ENCODE data around the gene CTBS. TPM values are rescaled to one million over a fixed set of nuclear protein-coding genes. Genes with fewer than 3 reads are reported as not detected.
"Not testable (repeated sequence)": the region's sequence is repeated elsewhere in the genome, so short reads cannot be mapped to it uniquely, and the experiment has no call there.

CTBS gene
- total RNA-seq, 1 donor from 2014 or later = 6.0 TPM

DNA sequence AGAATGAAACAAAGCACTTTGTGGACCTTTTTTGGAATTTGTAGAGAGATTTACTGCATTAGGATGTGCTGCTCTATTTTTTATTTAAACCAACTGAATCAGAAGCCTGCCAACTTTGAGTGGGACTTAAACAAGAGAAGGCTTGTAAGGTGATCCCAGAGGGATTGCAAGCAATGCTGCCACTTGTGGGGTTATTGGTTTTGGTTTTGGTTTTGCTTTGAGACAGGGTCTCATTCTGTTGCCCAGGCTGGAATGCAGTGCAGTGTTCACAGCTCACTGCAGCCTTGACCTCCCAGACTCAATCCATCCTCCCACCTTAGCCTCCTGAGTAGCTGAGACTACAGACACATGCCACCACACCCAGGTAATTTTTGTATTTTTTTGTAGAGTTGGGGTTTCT lies 35.6 kb downstream of the CTBS start:
- intact Hi-C loops (cut with DNase I) = no loop called here
- ATAC-seq (no peak), DNase-seq (ENCODE audit: missing footprints) (no peak)

GRCh38 chr1:84525779-84526178 lies 48.5 kb downstream of the CTBS start:
- ATAC-seq (no peak), DNase-seq (ENCODE audit: missing footprints) (no peak)
- intact Hi-C loops (cut with DNase I) = no loop called here

DNA sequence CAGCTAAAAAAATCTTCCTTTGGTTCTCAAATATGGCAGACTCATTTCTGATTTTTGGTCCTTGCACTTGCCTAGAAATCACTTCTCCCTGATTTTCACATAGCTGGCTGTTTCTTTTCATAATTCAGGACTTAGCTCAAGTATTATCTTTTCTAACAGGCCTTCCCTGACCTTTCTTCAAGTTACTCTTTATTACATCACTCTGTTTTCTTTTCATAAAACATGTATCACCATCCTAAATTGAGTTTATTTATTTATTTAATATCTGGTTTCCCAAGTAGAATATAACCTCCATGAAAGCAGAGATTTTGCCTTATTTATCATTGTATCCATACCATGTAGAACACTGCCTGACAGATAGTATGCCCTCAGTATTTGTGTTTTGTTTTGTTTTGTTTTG lies 49.6 kb downstream of the CTBS start:
- intact Hi-C loops (cut with DNase I) = no loop called here
- DNase-seq (ENCODE audit: missing footprints) (no peak), ATAC-seq (no peak)

- intact Hi-C loops (cut with DNase I) = no loop called here
- ATAC-seq (no peak), DNase-seq (ENCODE audit: missing footprints) (no peak)
These were observed 63.6 kb downstream of the CTBS start for GRCh38 chr1:84510668-84511067.

DNA sequence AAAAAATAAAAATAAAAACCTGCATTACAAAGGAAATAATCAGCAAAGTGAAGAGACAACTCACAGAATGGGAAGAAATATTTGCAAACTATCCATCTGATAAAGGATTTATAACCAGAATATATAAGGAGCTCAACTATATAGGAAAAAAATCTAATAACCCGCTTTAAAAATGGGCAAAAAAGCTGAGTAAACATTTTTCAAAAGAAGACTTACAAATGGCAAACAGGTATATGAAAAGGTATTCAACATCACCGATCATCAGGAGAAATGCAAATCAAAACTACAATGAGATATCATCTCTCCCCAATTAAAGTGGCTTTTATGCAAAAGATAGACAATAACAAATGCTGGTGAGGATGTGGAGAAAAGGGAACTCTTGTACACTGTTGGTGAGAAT lies 64.1 kb downstream of the CTBS start:
- DNase-seq (ENCODE audit: missing footprints) (no peak), ATAC-seq (no peak)
- intact Hi-C loops (cut with DNase I) = no loop called here

DNA sequence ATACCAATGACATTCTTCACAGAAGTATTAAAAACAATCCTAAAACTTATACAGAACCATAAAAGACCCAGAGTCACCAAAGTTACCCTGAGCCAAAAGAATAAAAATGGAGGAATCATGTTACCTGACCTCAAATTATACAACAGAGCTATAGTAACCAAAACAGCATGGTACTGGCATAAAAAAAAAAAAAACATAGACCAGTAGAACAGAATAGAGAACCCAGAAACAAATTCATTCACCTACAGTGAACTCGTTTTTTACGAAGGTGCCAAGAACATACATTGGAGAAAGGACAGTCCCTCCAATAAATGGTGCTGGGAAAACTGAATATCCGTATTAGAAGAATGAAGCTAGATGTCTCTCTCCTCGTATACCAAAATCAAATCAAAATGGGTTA lies 65.2 kb downstream of the CTBS start:
- DNase-seq (ENCODE audit: missing footprints) = no peak
- intact Hi-C loops (cut with DNase I) = loop anchor here (2.0 to 10.0 kb wide), 2 partner anchors 106 to 210 kb away; no protein-coding TSS in a partner anchor
- ATAC-seq = no peak

DNA sequence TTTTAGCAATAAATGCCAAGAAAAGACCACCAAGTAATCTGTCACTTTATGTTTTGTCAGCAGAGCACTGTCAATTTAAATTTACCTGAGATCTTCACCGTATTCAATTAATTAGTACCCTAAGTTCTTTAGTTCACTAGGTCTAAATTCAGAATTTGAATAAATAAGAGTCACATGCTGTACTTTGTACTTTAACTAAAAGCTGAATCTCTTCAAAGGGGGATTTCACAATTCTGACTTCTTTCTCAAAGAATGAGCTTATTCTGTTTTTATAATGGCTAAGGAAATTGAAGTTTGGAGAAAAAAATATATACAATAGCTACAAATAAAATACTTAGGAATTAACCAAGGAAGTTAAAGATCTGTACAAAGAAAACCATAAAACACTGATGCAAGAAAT lies 65.7 kb downstream of the CTBS start:
- ATAC-seq (no peak), DNase-seq (ENCODE audit: missing footprints) (no peak)
- intact Hi-C loops (cut with DNase I) = loop anchor here (2.0 to 10.0 kb wide), 2 partner anchors 106 to 210 kb away; no protein-coding TSS in a partner anchor

DNA sequence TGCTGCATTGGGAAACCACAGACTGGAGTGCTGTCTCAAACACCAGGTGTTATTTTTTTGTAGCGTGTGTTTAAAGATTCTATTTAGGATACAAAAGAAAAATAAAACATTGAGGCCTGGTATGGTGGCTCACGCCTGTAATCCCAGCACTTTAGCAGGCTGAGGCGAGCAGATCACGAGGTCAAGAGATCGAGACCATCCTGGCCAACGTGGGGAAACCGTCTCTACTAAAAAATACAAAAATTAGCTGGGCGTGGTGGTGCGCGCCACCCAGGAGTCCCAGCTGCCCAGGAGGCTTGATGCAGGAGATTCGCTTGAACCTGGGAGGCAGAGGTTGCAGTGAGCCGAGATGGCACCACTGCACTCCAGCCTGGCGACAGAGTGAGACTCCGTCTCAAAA lies 66.4 kb downstream of the CTBS start:
- DNase-seq (ENCODE audit: missing footprints); ATAC-seq: not testable (repeated sequence)
- intact Hi-C loops (cut with DNase I) = loop anchor here (2.0 to 10.0 kb wide), 4 partner anchors 65 to 209 kb away; partner anchors contain the start of gene SSX2IP

- intact Hi-C loops (cut with DNase I) = loop anchor here (1.0 to 10.0 kb wide), 4 partner anchors 28 to 184 kb away; partner anchors contain the start of genes RPF1 and SSX2IP
These were observed 67.3 kb downstream of the CTBS start for GRCh38 chr1:84506729-84507453.

DNA sequence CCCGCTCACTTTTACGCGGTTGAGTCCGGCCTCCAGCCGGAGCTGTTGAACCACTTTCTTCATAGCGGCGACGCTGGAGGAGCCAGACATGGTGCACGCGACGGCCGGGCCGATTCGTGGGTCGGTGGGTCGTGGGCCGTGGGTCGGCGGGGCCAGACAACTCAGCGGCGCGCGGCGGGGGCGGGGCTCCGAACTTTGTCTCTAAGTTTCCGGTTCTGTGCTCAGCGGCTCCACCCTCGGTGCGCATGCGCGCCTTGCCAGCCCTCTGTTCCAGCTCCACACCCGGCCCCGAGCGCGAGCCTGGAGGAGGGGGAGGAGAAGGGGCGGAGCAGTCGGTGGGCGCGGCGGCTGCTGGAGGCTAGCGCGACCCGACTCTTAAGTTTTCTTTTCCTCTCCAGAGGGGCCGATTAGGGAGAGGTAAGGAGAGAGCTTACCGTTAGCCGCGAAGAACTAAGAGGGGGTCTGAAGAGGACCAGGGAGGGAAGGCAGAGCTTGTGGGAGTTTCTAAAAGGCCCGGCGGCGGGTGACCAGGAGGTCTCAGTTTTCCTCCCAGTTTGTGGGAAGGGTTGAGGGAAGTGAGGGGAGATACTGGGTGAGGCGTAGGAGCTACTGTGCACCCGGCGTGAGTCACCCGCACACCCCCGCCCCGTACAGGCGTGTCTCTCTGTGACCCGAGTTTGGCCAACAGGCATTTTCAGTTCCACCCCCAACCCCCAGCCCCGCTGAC lies 68.1 kb downstream of the CTBS start, which contains the start of the genes GNG5 and SPATA1:
GNG5 (minus strand) TSS at position 580 of the 727 bp plus-strand sequence; CDS start at position 90, 490 bp downstream.
SPATA1 (plus strand) TSS at position 385 of the 727 bp plus-strand sequence. CDS start 9,974 bp downstream, outside the sequence.
- peak; percentile 98 for ATAC-seq
- intact Hi-C loops (cut with DNase I) = loop anchor here (1.0 to 10.0 kb wide), 4 partner anchors 27 to 185 kb away; partner anchors contain the start of genes RPF1 and SSX2IP

More at GRCh38 chr1:84506729-84507453, 67.3 kb downstream of the CTBS start:
- no peak for DNase-seq (ENCODE audit: missing footprints)
- no peak for ATAC-seq

GRCh38 chr1:84505493-84506001 lies 68.7 kb downstream of the CTBS start:
- intact Hi-C loops (cut with DNase I) = loop anchor here (1.0 to 10.0 kb wide), 4 partner anchors 26 to 185 kb away; partner anchors contain the start of genes RPF1 and SSX2IP
- no peak for DNase-seq (ENCODE audit: missing footprints)
- ATAC-seq = peak; percentile 70

More for the DNA sequence above, 68.1 kb downstream of the CTBS start, which contains the start of the genes GNG5 and SPATA1:
- DNase-seq (ENCODE audit: missing footprints) = peak; percentile 100

GRCh38 chr1:84504580-84505492 lies 69.4 kb downstream of the CTBS start:
- DNase-seq (ENCODE audit: missing footprints) = no peak
- no peak for ATAC-seq
- intact Hi-C loops (cut with DNase I) = loop anchor here (10.0 kb wide), 1 partner anchor 110 kb away; no protein-coding TSS in a partner anchor

GRCh38 chr1:84502927-84503326 lies 71.3 kb downstream of the CTBS start:
- ATAC-seq = no peak
- DNase-seq (ENCODE audit: missing footprints) = no peak
- intact Hi-C loops (cut with DNase I) = loop anchor here (10.0 kb wide), 1 partner anchor 112 kb away; no protein-coding TSS in a partner anchor

Other genes starting within 250 kb of the CTBS start
- gene DNASE2B, start 176.0 kb downstream of the CTBS start, total RNA-seq = not detected
- gene RPF1, start 95.2 kb downstream of the CTBS start, total RNA-seq = 34.2 TPM
- 0.92 TPM for gene SPATA1, start 68.1 kb downstream of the CTBS start, total RNA-seq
- gene GNG5, start 67.9 kb downstream of the CTBS start, total RNA-seq = 182 TPM
- gene SSX2IP, start 116.0 kb upstream of the CTBS start, total RNA-seq = 12.9 TPM

Data from Right ventricle myocardium inferior (tissue), 1 donor.